ENCODE measurements around the gene COPS7A. TPM values are rescaled to one million over a fixed set of nuclear protein-coding genes. Genes with fewer than 3 reads are reported as not detected.
"Not testable (repeated sequence)": the region's sequence is repeated elsewhere in the genome, so short reads cannot be mapped to it uniquely, and the experiment has no call there.

Gene COPS7A
- polyA plus RNA-seq, 3 donors = 70.1 to 77.1 (median 72.3) TPM

- Histone ChIP-seq H3K36me3 (replicated peaks in 1 of 2; ENCODE audit: control insufficient read depth in 1 of 2, insufficient read depth in 2 of 2, low read length in 2 of 2) (no peaks in the 10 kb centered on the region), H3K79me2 (ENCODE audit: insufficient read depth, low read length) (no peaks in the 10 kb centered on the region), H3K4me2 (replicated peaks; ENCODE audit: extremely low read depth, low read length, poor library complexity, severe bottlenecking) (no peak overlapping the region), H3K9me3 (replicated peaks in 1 of 2; ENCODE audit: control insufficient read depth in 1 of 2, insufficient read depth in 1 of 2, low read length in 2 of 2) (peaks cover 8 to 21% of the 10 kb centered on the region in 2 donors), H3K27me3 (ENCODE audit: control insufficient read depth in 2 of 2, insufficient read depth in 2 of 2, low read length in 2 of 2) (peaks cover 37 to 59% of the 10 kb centered on the region in 2 donors), H2AFZ (ENCODE audit: insufficient read depth, low read depth, low read length, poor library complexity, severe bottlenecking) (peak overlapping the region; percentile 46), H3K9ac (ENCODE audit: insufficient read depth, low read length, poor library complexity, severe bottlenecking) (no peak overlapping the region), H3K4me1 (ENCODE audit: control insufficient read depth in 1 of 2, insufficient read depth in 2 of 2, low read length in 2 of 2) (peaks cover 4 to 12% of the 10 kb centered on the region in 2 donors), H3K27ac (ENCODE audit: low read depth in 1 of 2, low read length in 2 of 2) (no peak overlapping the region), H4K20me1 (ENCODE audit: insufficient read depth, low read length) (no peaks in the 10 kb centered on the region), H3K4me3 (replicated peaks in 1 of 3; ENCODE audit: low read depth in 2 of 3, low read length in 3 of 3) (no peak overlapping the region)
- Mint-ChIP-seq H3K27me3 (ENCODE audit: low read depth in 3 of 3) (peaks cover 70 to 74% (median 70%) of the 10 kb centered on the region in 3 donors), H3K4me3 (peak overlapping the region in 1 of 2 donors; percentile 86), H3K9me3 (peaks cover 4 to 26% (median 14%) of the 10 kb centered on the region in 7 donors), H3K4me1 (peaks cover 18% of the 10 kb centered on the region), H3K27ac (no peak overlapping the region), H3K36me3 (peaks cover 3 to 11% of the 10 kb centered on the region in 2 donors)
- TF ChIP-seq CTCF (IDR thresholded peaks at IDR 0.05) = no peak
- DNase-seq = no peak
- WGBS (ENCODE audit: insufficient coverage) = 4% methylated on average over 9 of the region's 10 CpGs
- intact Hi-C loops (cut with micrococcal nuclease) = no loop called here
Observed at GRCh38 chr12:6703631-6704030, 20.2 kb upstream of the COPS7A start.

GRCh38 chr12:6708351-6708750, 15.5 kb upstream of the COPS7A start:
- H2AFZ ChIP-seq (ENCODE audit: insufficient read depth, low read depth, low read length, poor library complexity, severe bottlenecking); intact Hi-C loops (cut with micrococcal nuclease); H3K4me3 Mint-ChIP-seq; H3K79me2 ChIP-seq (ENCODE audit: insufficient read depth, low read length); H3K36me3 Mint-ChIP-seq; H4K20me1 ChIP-seq (ENCODE audit: insufficient read depth, low read length); DNase-seq; H3K9me3 Mint-ChIP-seq; H3K27ac ChIP-seq (ENCODE audit: low read depth in 1 of 2, low read length in 2 of 2); H3K9ac ChIP-seq (ENCODE audit: insufficient read depth, low read length, poor library complexity, severe bottlenecking); H3K36me3 ChIP-seq (replicated peaks in 1 of 2; ENCODE audit: control insufficient read depth in 1 of 2, insufficient read depth in 2 of 2, low read length in 2 of 2); H3K4me2 ChIP-seq (replicated peaks; ENCODE audit: extremely low read depth, low read length, poor library complexity, severe bottlenecking); H3K4me3 ChIP-seq (replicated peaks in 1 of 3; ENCODE audit: low read depth in 2 of 3, low read length in 3 of 3); H3K4me1 ChIP-seq (ENCODE audit: control insufficient read depth in 1 of 2, insufficient read depth in 2 of 2, low read length in 2 of 2); H3K9me3 ChIP-seq (replicated peaks in 1 of 2; ENCODE audit: control insufficient read depth in 1 of 2, insufficient read depth in 1 of 2, low read length in 2 of 2); H3K27ac Mint-ChIP-seq; H3K4me1 Mint-ChIP-seq: not testable (repeated sequence)
- peaks cover 3 to 19% of the 10 kb centered on the region in 2 donors for H3K27me3 ChIP-seq (ENCODE audit: control insufficient read depth in 2 of 2, insufficient read depth in 2 of 2, low read length in 2 of 2)
- WGBS (ENCODE audit: insufficient coverage) = 96% methylated on average over 17 of the region's 21 CpGs
- peaks cover 36 to 48% (median 39%) of the 10 kb centered on the region in 3 donors for H3K27me3 Mint-ChIP-seq (ENCODE audit: low read depth in 3 of 3)

All from CD14-positive monocyte (primary cell).